GM19099 (cell line): ENCODE data around the gene COL12A1.

Experiments
- POLR2A ChIP-seq: IDR thresholded peaks from 3 replicates; pipeline ENCODE4 v1.6.1; 2011; ENCODE audit warnings: low read depth; ENCODE audit not compliant: insufficient read length; ENCODE audit errors: extremely low read depth

Gene COL12A1

GRCh38 chr6:75203721-75204120 is 2.1 kb downstream of the COL12A1 start:
- no peak for TF ChIP-seq POLR2A

GRCh38 chr6:75202676-75203131 is 3.1 kb downstream of the COL12A1 start:
- TF ChIP-seq POLR2A, result no peak

GRCh38 chr6:75201901-75202672 is 3.8 kb downstream of the COL12A1 start:
- no peak for TF ChIP-seq POLR2A

- no peak for TF ChIP-seq POLR2A
These were observed 4.8 kb downstream of the COL12A1 start for GRCh38 chr6:75201021-75201420.

GRCh38 chr6:75199889-75200288 is 6.0 kb downstream of the COL12A1 start:
- TF ChIP-seq POLR2A, result no peak

GRCh38 chr6:75196081-75196687 is 9.7 kb downstream of the COL12A1 start:
- no peak for TF ChIP-seq POLR2A

GRCh38 chr6:75188221-75188925 is 17.5 kb downstream of the COL12A1 start:
- TF ChIP-seq POLR2A, result no peak

- TF ChIP-seq POLR2A, result no peak
These were observed 22.7 kb downstream of the COL12A1 start for GRCh38 chr6:75183099-75183541.

- no peak for TF ChIP-seq POLR2A
These were observed 25.0 kb downstream of the COL12A1 start for GRCh38 chr6:75180864-75181263.

- TF ChIP-seq POLR2A, result no peak
These were observed 27.1 kb downstream of the COL12A1 start for GRCh38 chr6:75178757-75179156.

GRCh38 chr6:75176076-75176582 is 29.7 kb downstream of the COL12A1 start:
- no peak for TF ChIP-seq POLR2A

GRCh38 chr6:75171986-75172385 is 33.9 kb downstream of the COL12A1 start:
- no peak for TF ChIP-seq POLR2A

- no peak for TF ChIP-seq POLR2A
These were observed 34.3 kb downstream of the COL12A1 start for GRCh38 chr6:75171567-75171966.

- no peak for TF ChIP-seq POLR2A
These were observed 34.9 kb downstream of the COL12A1 start for GRCh38 chr6:75170691-75171560.
